Breast epithelium (tissue), 4 donors: Measurements from ENCODE around the gene RNF125. TPM values are rescaled to one million over a fixed set of nuclear protein-coding genes. Genes with fewer than 3 reads are reported as not detected.
"Not testable (repeated sequence)": the region's sequence is repeated elsewhere in the genome, so short reads cannot be mapped to it uniquely, and the experiment has no call there.

Source experiments
- DNase-seq, 2 donors: peaks; one replicate each; pipeline ENCODE4 v3.0.0-alpha.2; 2019; ENCODE audit warnings: low spot score in 2 of 2
- H3K27ac ChIP-seq, 2 donors: fragments of 200-600 bp; sonication (generic) in 1 of 2; one replicate each; pipeline ENCODE4 v1.5.1; 2016 to 2019; ENCODE audit warnings: mild to moderate bottlenecking in 1 of 2
- H3K27me3 ChIP-seq, 2 donors: fragments of 200-600 bp; sonication (generic) in 1 of 2; one replicate each; pipeline versions ENCODE4 v1.5.1 to v1.6.0; 2017 to 2019; ENCODE audit warnings: control low read depth in 1 of 2, mild to moderate bottlenecking in 1 of 2
- H3K36me3 ChIP-seq: fragments of 200-600 bp; one replicate; pipeline ENCODE4 v1.5.1; 2019
- H3K4me1 ChIP-seq, 2 donors: fragments of 200-600 bp; sonication (generic); one replicate each; pipeline ENCODE4 v1.5.1; 2016 to 2019; ENCODE audit warnings: control low read depth in 1 of 2
- H3K4me3 ChIP-seq, 3 donors: fragments of 200-600 bp; sonication (generic); 1 replicate in 2 of 3; 2 replicates in 1 of 3; pipeline ENCODE4 v1.5.1; 2016 to 2019; ENCODE audit warnings: mild to moderate bottlenecking in 3 of 3, moderate library complexity in 2 of 3
- H3K9me3 ChIP-seq, 2 donors: fragments of 200-600 bp; sonication (generic) in 1 of 2; one replicate each; pipeline ENCODE4 v1.5.1; 2016 to 2019; ENCODE audit warnings: control low read depth in 1 of 2
- POLR2A ChIP-seq: fragments of 450-650 bp; IDR thresholded peaks from one replicate; pipeline ENCODE4 v1.6.1; 2016; ENCODE audit warnings: antibody characterized with exemption, mild to moderate bottlenecking, moderate library complexity
- POLR2AphosphoS5 ChIP-seq, 3 donors: sonication (generic); formaldehyde crosslinking; IDR thresholded peaks; one replicate each; pipeline ENCODE4 v1.6.1; 2017; ENCODE audit warnings: antibody characterized with exemption in 3 of 3
- intact Hi-C: fragments of 100-400 bp; cut with DNase I; formaldehyde crosslinking; loops from one replicate; pipeline ENCODE4 v1.15.1; 2023; ENCODE audit warnings: low total_unique reads
- total RNA-seq, 3 donors: library from RNA; depleted of rRNA; stranded (reverse); fragments of >200 nt; gene quantifications; one replicate each; pipeline ENCODE4 v1.1.0, GENCODE V29; 2016
- TF ChIP-seq, protein P1 (sequence below), 3 donors: fragments of 450-650 bp; IDR thresholded peaks; one replicate each; pipeline ENCODE4 v1.5.1; 2016 to 2017; ENCODE audit warnings: antibody characterized with exemption in 3 of 3, mild to moderate bottlenecking in 3 of 3, moderate library complexity in 3 of 3

The RNF125 gene
- total RNA-seq, 3 donors from 2014 or later = 4.5 to 9.3 (median 7.2) TPM

DNA sequence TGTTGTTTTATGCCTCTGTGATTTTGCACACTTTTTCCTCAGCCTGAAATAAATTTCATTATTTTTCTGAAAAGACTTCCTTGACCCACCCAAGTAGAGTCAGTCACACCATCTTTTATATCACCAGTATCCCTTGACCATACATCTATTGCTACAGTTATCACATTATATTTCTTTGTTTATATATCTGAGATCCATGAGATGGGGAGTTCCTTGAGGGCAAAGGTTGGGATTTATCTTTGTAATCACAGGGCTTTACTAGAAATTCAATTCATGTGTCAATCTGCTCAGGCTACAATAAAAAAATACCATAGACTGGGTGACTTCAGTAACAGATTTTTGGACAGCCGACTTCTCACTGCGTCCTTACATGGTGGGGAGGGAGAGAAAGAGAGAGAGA lies 60.2 kb downstream of the RNF125 start:
- TF ChIP-seq, protein P1, sequence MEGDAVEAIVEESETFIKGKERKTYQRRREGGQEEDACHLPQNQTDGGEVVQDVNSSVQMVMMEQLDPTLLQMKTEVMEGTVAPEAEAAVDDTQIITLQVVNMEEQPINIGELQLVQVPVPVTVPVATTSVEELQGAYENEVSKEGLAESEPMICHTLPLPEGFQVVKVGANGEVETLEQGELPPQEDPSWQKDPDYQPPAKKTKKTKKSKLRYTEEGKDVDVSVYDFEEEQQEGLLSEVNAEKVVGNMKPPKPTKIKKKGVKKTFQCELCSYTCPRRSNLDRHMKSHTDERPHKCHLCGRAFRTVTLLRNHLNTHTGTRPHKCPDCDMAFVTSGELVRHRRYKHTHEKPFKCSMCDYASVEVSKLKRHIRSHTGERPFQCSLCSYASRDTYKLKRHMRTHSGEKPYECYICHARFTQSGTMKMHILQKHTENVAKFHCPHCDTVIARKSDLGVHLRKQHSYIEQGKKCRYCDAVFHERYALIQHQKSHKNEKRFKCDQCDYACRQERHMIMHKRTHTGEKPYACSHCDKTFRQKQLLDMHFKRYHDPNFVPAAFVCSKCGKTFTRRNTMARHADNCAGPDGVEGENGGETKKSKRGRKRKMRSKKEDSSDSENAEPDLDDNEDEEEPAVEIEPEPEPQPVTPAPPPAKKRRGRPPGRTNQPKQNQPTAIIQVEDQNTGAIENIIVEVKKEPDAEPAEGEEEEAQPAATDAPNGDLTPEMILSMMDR (IDR thresholded peaks at IDR 0.05) = no peak
- no peak for TF ChIP-seq POLR2AphosphoS5 (IDR thresholded peaks at IDR 0.05)
- no peak for TF ChIP-seq POLR2A
- Histone ChIP-seq H3K4me3 (no peak overlapping the region), H3K36me3 (no peaks in the 10 kb centered on the region), H3K4me1 (no peaks in the 10 kb centered on the region), H3K9me3 (no peaks in the 10 kb centered on the region), H3K27me3 (no peaks in the 10 kb centered on the region), H3K27ac (no peak overlapping the region)
- DNase-seq = no peak
- intact Hi-C loops = no loop called here

DNA sequence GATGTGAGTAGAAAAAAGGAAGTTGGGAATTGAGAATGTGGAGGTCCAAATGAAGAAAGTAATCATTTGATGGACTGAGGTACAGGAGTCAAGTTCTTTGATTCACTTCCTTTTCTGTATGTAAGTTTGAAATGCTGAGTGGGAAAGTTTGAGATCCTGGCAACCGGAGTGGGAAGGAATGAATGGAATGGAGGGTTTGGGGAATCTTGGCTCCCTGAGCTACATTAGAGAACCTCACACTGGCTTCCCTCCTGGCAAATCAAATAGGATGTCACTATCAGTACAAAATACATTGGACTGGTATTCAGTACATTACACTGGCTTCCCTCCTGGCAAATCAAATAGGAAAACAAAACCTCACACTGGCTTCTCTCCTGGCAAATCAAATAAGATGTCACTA lies 63.3 kb downstream of the RNF125 start:
- H3K4me1 ChIP-seq = no peaks in the 10 kb centered on the region
- H3K27ac ChIP-seq = no peak overlapping the region
- TF ChIP-seq POLR2AphosphoS5 (IDR thresholded peaks at IDR 0.05) (no peak), POLR2A (no peak)
- TF ChIP-seq, protein P1 (IDR thresholded peaks at IDR 0.05) = no peak
- no peak overlapping the region for H3K4me3 ChIP-seq
- H3K36me3 ChIP-seq = no peaks in the 10 kb centered on the region
- intact Hi-C loops = loop anchor here (5.0 kb wide), 1 partner anchor 140 kb away; the partner anchor contains the start of gene TRAPPC8
- H3K27me3 ChIP-seq = no peaks in the 10 kb centered on the region
- no peaks in the 10 kb centered on the region for H3K9me3 ChIP-seq
- DNase-seq = no peak

DNA sequence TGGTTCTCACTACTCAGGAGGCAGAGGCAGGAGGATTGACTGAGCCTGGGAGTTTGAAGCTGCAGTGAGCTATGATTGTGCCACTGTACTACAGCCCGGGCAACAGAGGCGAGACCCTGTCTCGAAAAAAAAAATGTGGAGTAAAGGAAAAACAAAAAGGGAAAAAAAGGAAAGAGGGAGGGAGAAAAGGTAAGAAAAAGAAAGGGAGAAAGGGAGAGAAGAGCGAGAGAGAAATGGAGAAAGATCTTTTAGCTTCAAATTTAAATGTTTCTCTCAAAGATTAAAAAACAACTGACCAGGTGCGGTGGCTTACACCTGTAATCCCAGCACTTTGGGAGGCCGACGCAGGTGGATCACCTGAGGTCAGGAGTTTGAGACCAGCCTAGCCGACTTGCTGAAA lies 65.2 kb downstream of the RNF125 start:
- intact Hi-C loops = loop anchor here (5.0 kb wide), 1 partner anchor 141 kb away; the partner anchor contains the start of gene TRAPPC8
- DNase-seq = no peak
- Histone ChIP-seq H3K36me3 (no peaks in the 10 kb centered on the region), H3K9me3 (no peaks in the 10 kb centered on the region), H3K27ac (peak overlapping the region in 1 of 2 donors; percentile 67), H3K4me3 (no peak overlapping the region), H3K27me3 (no peaks in the 10 kb centered on the region), H3K4me1 (no peaks in the 10 kb centered on the region)
- TF ChIP-seq POLR2AphosphoS5 (IDR thresholded peaks at IDR 0.05) (no peak), POLR2A (no peak)
- TF ChIP-seq, protein P1 (IDR thresholded peaks at IDR 0.05) = no peak

DNA sequence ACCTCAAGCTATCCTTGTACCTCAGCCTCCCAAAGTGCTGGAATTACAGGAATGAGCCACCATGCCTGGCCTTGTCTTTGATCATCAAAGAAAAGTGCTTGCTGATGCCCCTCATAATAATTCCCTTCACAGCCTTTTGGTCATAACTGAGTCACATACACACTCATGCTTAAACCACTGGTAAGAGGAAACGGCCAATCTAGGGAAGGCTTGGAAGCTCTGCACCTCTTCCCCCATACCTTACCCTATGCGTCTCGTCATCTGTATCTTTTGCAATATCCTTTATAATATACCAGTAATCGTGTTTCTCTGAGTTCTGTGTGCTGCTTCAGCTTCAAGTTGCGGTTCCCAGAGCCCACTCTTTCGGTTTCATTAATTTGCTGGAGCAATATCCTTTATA lies 68.3 kb downstream of the RNF125 start:
- no peak overlapping the region for H3K27ac ChIP-seq
- H3K4me1 ChIP-seq = no peaks in the 10 kb centered on the region
- intact Hi-C loops = no loop called here
- H3K9me3 ChIP-seq = no peaks in the 10 kb centered on the region
- TF ChIP-seq POLR2A = no peak
- no peak for TF ChIP-seq POLR2AphosphoS5 (IDR thresholded peaks at IDR 0.05)
- TF ChIP-seq, protein P1 (IDR thresholded peaks at IDR 0.05) = no peak
- no peak for DNase-seq
- H3K4me3 ChIP-seq = no peak overlapping the region
- H3K36me3 ChIP-seq = no peaks in the 10 kb centered on the region
- H3K27me3 ChIP-seq = no peaks in the 10 kb centered on the region

DNA sequence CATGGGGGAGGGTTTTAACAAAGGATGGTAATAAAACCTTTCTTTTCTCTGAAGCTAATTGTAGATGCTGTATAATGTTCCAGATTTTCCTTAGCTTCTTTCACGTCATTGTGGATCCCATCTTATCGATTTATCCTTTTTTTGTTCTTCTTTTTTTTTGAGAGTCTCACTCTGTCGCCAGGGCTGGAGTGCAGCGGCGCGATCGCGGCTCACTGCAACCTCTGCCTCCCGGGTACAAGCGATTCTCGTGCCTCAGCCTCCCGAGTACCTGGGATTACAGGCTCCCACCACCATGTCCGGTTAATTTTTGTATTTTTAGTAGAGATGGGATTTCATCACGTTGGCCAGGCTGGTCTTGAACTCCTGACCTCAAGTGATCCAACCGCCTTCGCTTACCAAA lies 72.2 kb downstream of the RNF125 start:
- H3K27me3 ChIP-seq, H3K4me1 ChIP-seq, H3K36me3 ChIP-seq, H3K9me3 ChIP-seq, DNase-seq, H3K4me3 ChIP-seq, intact Hi-C loops: not testable (repeated sequence)
- H3K27ac ChIP-seq = peak overlapping the region in 1 of 2 donors; percentile 100

DNA sequence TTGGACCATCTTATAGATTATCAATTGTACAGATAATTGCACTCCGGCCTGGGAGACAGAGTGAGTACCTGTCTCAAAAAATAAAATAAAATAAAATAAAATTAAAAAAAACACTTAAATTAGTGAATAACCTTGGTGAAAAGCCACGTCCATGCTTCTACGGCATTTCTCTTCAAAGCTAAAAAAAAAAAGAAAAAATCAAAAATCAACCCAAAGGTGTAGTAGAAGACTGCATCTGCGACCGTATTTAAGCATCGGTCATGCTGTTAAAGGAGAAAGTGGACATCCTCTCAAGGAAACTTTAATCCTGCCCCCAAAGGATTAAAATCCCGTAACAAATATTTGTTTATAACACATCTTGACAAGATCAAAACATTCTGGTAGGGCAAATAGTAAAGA lies 72.7 kb downstream of the RNF125 start:
- Histone ChIP-seq H3K9me3 (no peaks in the 10 kb centered on the region), H3K4me3 (peak overlapping the region; percentile 87 to 92 (median 91)), H3K27ac (peak overlapping the region; percentile 98 to 100), H3K36me3 (no peaks in the 10 kb centered on the region), H3K4me1 (no peaks in the 10 kb centered on the region), H3K27me3 (no peaks in the 10 kb centered on the region)
- TF ChIP-seq POLR2A (no peak), POLR2AphosphoS5 (IDR thresholded peaks at IDR 0.05) (no peak)
- TF ChIP-seq, protein P1 (IDR thresholded peaks at IDR 0.05) = no peak
- intact Hi-C loops = no loop called here
- DNase-seq = no peak
